HL-60/S4 (cell line): ENCODE results near the gene C1QTNF7.

ENCODE experiments used
- in situ Hi-C: fragments of 300-500 bp; cut with MboI; formaldehyde crosslinking; loops from 2 replicates; pipeline ENCODE4 v1.14.3; 2022; ENCODE audit warnings: low sequenced_read_pairs

The C1QTNF7 gene

GRCh38 chr4:15495621-15496020 is 67.8 kb downstream of the C1QTNF7 start:
- in situ Hi-C loops = loop anchor here (25.0 kb wide), 1 partner anchor 467 kb away; the partner anchor contains the start of gene FGFBP2
